Measurements from ENCODE around the gene PVR.
"Not testable (repeated sequence)": the region's sequence is repeated elsewhere in the genome, so short reads cannot be mapped to it uniquely, and the experiment has no call there.

PVR gene

DNA sequence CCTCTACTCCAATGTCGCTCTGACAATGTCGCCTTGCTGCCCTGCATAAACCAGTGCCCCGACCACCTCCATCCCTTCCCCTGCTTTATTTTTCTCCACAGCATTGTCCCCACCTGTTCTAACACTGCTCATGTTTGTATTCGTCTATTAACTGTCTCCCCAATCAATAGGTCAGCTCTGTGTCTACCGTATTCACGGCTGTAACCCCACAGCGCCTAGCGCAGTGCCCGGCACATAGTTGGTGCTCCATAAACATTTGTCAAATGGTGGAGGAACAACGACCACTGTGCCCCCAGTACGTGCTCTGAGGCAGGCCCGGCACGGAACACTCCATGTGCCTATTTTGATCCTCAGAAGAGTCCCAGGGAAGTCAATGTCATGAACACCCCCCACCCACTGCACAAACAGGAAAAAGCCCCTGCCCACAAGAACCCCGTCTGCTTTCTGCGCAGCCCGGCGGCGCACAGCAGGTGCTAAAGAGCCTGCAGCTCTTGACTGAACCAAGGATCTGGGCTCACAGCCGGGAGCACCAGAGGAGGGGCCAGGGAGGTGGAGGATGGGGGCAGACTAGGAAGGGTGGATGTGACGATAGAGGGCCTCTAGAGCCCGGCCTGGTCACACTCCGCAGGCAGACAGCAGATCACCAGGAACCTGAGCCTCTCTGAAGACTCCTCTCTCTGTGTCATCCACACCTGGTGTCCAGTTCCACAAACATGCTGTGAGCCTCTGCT is 53.4 kb downstream of the PVR start:
- DNase-seq (ENCODE audit: low spot score) (no peak), FAIRE-seq (no peak)

DNA sequence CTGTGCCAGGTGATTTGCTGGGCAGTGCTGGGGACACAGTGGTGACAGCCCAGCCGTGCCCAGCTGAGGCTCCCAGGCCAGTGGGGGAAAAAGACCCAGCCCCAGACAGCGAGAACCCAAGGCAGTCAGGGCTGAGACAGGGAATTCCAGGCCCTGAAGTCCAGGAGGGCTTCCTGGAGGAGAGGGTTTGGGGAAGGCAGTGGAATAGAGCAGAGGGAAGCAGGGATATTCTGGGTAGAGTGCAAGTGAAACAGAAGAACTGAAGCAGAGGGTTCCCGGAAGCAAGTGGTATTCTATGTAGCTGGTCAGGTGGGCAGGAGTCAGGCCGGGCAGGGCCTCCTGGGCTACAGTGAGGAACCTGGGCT is 53.9 kb downstream of the PVR start:
- DNase-seq (ENCODE audit: low spot score) (no peak), FAIRE-seq (no peak)

DNA sequence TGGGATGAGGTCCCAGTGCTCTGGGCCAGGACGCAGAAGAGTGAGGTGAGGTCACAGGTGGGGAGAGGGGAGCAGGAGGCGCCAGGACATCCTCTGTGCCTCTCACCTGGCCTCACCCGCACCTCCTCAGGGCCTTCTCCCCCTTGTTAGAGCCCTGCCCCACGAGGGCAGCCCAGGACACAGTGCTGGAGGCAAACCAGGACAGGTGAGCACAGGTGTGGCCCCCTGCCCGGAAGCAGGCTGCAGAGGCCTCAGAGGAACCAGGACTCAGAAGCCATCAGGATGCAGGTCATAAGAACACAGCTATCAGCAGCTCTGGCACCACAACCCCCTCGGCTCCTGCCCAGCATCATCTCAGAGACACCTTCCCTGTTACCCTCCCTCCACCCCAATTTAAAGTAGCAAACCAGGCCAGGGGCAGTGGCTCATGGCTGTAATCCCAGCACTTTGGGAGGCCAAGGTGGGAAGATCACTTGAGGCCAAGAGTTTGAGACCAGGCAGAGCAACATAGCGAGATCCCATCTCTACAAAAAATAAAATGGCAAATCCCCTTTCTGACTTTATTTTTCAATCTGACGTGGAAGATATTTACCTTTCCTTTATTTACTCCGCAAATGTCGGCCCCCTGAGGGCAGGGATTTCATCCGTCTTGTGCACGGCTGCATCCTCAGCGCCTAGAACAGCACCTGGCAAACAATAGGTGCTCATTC is 54.9 kb downstream of the PVR start, which contains the start of gene CEACAM16:
CEACAM16 (plus strand) TSS at position 660 of the 710 bp plus-strand sequence. CDS start 2,306 bp downstream, outside the sequence.
- FAIRE-seq, result no peak

DNA sequence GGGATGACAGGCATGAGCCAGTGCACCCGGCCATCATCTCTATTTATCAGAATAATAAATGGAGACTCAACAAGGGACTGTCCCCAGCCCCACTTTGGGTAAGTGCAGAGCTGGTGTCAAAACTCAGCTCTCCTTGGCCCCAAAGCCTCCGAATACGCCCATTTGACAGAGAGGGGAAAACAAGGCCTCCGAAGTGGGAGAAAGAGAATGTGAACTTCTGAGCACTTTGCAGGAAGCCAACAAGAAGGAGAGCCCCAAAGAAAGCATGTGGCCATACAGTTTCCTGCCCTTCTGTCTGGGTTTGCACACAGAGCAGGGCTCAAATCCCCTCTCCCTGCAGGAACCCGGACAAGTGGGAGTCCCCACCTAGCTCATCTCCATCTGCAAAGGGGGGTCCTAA is 56.8 kb downstream of the PVR start:
- no peak for FAIRE-seq
- no peak for DNase-seq (ENCODE audit: low spot score)

More for the DNA sequence above, 54.9 kb downstream of the PVR start, which contains the start of gene CEACAM16:
- DNase-seq (ENCODE audit: low spot score), result no peak

DNA sequence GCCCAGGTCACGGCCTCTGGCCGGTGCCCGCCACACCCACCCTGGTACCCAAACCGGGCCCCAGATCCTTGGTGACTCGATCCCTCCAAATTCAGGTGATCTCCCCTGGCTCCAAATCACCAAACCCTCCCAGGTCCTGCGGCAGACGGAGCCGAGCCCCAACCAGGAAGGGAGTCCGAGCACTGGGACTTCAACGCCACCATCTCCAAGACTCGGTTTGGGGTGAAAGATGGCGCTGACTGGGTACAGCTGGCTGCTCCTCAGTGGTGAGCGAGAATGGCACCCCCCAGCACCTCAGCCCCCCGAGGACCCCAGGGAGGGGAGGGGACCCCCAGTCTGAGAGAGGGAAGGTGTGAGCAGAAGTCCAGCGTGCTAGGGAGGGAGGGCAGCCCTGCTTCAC is 57.5 kb downstream of the PVR start:
- FAIRE-seq (no peak), DNase-seq (ENCODE audit: low spot score) (no peak)

DNA sequence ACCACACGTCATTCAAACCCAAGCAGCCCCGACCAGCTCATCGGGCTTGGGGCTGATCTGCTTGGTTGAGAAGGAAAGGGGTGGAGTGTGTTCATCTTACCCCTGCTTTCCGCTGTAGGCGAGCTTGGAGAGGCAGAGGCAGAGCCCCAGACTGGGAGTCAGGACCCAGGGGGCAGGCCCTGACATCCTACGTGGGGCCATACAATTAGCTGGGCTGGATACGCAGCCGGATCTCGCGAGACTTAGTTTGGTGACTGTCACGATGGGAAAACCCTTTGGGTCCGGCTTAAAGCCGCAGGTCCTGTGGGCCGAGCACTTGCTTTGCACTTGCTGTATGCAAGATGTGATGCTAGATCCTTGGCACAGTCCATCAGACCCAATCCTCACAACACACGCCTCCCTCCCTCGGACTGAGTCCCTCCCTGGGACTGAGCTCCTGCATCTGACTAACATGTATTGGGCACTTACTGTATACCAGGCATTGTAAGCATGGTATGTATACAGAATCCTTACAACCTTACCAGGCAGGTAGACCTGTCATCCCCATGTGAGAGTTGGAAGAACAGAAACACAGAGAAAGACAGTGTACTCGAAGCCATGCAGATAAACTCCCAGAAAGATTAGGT is 59.0 kb downstream of the PVR start:
- DNase-seq (ENCODE audit: low spot score) (no peak), FAIRE-seq (no peak)

DNA sequence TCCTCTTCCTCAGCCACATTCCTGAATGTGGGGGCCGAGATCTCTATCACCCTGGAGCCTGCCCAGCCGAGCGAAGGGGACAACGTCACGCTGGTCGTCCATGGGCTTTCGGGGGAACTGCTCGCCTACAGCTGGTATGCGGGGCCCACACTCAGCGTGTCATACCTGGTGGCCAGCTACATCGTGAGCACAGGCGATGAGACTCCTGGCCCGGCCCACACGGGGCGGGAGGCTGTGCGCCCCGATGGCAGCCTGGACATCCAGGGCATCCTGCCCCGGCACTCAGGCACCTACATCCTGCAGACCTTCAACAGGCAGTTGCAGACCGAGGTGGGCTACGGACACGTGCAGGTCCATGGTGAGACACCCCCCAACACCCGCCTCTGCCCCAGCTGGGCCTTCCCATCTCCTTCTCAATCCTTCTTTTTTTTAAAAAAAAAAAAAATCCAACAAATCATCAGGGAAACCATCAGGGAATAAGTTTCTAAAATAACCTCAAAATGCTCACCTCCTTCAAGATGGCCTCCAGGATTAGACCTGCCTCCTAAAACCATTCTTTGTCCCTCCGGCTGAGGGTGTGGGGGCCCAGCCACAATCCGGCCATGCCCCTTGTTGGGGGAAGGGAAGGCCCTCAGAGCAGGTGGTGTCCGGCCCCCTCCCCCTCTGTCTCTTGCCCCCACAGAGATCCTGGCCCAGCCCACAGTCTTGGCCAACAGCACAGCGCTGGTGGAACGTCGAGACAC is 59.8 kb downstream of the PVR start:
- FAIRE-seq, result no peak
- DNase-seq (ENCODE audit: low spot score), result no peak

DNA sequence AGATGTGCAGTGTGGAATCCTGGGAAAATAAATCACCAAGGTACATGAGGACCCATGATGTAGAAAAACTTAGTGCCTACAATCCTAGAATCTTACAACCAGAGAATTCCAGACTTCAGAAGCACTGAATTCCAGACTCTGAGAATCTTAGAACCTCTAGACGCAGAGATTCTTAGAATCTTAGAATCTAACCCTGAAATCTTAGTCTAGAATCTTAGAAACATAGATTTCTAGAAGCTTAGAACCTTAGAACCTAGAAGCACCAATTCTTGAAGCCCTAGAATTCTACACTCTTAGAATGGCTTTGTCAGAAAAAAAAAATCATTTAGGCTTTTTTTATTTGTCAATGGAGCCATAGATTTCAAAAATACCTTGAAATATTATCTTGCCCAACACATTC is 61.3 kb downstream of the PVR start:
- FAIRE-seq (no peak), DNase-seq (ENCODE audit: low spot score) (no peak)

DNA sequence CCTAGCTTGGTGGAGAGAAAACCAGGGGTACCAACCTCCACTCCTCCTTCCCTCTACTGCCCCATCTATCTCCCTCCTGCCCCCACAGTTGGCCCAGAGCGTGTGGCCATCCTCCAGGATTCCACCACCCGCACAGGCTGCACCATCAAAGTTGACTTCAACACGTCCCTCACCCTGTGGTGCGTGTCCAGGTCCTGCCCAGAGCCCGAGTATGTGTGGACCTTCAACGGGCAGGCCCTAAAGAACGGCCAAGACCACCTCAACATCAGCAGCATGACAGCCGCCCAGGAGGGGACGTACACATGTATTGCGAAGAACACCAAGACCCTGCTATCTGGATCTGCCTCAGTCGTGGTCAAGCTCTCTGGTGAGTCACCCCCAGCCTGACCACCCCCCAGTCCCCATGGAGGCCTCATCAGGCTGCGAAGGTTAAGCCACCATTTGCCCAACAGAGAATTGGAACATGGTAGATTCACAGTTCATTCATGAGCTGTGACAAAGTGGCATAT is 61.8 kb downstream of the PVR start:
- DNase-seq (ENCODE audit: low spot score), result no peak
- FAIRE-seq, result no peak

DNA sequence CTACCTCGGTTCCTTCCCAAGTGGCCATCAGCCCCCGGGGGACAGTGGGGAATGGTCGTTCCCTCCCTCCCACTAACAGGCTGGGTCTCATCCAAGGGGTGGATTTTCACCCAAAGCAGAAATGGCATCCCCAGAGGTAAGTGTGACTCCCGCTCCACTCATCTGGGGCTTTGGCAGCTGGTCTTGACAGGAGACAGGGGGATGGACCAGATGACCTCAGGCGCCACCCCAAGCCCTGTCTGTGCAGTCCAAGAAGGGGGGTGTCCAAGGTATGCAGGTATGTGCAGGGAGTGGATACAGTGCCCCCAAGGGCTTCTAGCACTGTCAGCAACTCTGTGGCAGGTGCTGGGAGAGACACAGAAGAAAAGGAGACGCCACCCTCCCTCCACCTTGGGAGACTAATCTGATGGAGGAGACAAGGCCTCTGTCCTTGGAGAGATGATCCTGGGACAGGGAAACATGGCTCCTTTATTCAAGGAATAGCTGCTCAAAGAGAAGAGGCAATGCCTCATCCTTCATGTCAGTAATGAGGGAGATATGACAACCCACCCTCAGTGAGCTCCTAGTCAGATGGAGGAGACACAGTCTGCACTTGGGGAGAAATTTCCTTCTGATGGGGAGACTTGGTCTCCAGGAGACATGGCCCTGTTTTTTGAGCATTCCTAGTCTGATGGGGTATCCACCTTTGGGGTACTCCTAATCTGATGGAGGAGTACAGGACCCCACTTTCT is 63.0 kb downstream of the PVR start:
- DNase-seq (ENCODE audit: low spot score), result no peak
- FAIRE-seq, result no peak

DNA sequence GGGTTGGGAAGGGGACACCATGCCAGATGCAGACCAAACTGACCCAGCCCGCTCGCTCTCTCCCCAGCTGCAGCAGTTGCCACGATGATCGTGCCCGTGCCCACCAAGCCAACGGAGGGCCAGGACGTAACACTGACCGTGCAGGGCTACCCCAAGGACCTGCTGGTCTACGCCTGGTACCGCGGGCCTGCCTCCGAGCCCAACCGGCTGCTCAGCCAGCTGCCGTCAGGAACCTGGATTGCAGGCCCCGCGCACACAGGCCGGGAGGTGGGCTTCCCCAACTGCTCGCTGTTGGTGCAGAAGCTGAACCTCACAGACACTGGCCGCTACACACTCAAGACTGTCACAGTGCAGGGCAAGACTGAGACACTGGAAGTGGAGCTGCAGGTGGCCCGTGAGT is 64.1 kb downstream of the PVR start:
- no peak for FAIRE-seq
- DNase-seq (ENCODE audit: low spot score), result no peak

DNA sequence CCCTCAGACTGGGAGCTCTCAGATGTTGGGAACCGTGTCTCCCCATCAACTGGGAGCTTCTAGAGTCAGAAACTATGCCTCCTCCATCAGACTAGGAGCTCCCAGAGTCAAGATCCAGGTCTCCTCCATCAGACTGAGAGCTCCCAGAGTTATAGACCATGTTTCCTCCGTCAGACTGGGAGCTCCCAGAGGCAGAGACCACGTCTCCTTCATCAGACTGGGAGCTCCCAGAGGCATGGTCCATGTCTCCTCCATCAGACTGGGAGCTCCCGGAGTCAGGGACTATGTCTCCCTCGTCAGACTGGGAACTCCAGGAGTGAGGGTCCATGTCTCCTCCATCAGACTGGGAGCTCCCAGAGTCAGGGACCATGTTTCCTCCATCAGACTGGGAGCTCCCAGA is 65.2 kb downstream of the PVR start:
- no peak for DNase-seq (ENCODE audit: low spot score)
- FAIRE-seq, result no peak

DNA sequence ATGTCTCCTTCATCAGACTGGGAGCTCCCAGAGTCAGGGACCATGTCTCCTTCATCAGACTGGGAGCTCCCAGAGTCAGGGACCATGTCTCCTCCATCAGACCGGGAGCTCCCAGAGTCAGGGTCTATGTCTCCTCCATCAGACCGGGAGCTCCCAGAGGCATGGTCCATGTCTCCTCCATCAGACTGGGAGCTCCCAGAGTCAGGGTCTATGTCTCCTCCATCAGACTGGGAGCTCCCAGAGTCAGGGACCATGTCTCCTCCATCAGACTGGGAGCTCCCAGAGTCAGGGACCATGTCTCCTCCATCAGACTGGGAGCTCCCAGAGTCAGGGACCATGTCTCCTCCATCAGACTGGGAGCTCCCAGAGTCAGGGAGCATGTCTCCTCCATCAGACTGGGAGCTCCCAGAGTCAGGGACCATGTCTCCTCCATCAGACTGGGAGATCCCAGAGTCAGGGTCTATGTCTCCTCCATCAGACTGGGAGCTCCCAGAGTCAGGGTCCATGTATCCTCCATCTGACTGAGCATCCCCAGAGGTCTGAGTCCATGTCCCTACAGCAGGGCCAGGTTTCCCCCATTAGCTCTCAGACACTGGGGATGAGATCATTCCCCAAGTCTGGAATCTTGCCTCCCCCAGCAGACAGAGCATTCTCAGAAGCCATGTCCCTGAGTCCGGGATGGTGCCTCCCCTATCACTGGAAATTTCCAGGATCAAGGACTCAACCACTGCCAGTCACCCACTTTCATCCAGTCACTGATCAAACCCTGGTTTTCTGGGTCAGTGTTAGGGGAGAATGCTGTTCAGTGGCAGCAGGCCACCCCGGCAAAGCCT is 65.9 kb downstream of the PVR start:
- FAIRE-seq; DNase-seq (ENCODE audit: low spot score): not testable (repeated sequence)

DNA sequence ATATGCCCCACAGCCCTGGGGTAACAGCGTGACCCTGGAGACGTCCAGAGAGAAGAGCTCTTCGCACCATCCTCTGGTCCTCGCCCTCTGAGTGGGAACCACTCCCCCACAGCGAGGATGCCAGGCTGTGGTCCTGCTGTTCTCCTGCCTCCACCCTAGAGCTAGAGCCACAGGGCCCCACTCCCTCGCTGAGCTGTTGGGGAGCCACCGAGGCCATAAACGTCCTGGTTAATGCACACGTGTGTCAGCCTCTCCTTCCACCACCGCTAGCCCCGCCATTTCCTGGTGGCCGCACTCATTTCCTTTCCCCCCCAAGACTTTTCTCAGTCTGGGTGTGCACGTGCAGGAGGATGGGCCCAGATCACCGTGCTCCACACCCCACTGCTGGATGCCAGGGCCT is 66.8 kb downstream of the PVR start:
- no peak for FAIRE-seq

DNA sequence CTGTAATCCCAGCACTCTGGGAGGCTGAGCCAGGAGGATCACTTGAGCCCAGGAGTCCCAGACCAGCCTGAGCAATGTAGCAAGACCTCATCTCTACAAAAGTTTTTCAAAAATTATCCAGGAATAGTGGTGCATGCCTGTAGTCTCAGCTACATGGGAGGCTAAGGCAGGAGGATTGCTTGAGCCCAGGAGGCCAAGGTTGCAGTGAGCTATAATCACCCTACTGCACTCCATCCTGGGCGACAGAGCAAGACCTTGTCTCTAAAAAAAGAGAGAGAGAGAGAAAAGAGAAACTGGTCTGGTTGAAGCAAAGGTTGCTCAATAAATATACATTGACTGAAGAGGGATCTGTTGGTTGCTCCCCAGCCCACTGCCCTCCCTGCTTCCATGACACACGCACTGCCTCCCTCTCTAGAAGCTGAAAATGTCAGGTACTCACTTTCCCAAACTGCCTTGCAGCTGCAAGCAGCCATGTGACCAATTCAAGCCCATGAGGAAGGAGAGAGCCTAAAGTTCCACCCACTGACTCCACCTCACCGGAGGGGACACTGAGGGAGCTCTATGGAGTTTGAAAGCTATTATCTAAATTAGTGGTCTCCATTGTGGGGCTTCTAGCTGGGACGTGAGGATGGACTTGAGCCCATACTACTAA is 69.3 kb downstream of the PVR start:
- no peak for DNase-seq (ENCODE audit: low spot score)
- FAIRE-seq, result no peak

More for the DNA sequence above, 66.8 kb downstream of the PVR start:
- DNase-seq (ENCODE audit: low spot score), result no peak

Measured in RCC 7860 (cell line).